Measurements from ENCODE around the gene ACIN1. TPM values are rescaled to one million over a fixed set of nuclear protein-coding genes. Genes with fewer than 3 reads are reported as not detected.

The ACIN1 gene
- total and polyA plus RNA-seq, 10 of the 15 experiments (the other 5 are each of a cell fraction or from before 2014, with no cell fraction given): 4.3 to 148 (median 93.4) TPM

GRCh38 chr14:23120541-23121251 lies 25.8 kb upstream of the ACIN1 start (continued):
- TF ChIP-seq, protein P1, sequence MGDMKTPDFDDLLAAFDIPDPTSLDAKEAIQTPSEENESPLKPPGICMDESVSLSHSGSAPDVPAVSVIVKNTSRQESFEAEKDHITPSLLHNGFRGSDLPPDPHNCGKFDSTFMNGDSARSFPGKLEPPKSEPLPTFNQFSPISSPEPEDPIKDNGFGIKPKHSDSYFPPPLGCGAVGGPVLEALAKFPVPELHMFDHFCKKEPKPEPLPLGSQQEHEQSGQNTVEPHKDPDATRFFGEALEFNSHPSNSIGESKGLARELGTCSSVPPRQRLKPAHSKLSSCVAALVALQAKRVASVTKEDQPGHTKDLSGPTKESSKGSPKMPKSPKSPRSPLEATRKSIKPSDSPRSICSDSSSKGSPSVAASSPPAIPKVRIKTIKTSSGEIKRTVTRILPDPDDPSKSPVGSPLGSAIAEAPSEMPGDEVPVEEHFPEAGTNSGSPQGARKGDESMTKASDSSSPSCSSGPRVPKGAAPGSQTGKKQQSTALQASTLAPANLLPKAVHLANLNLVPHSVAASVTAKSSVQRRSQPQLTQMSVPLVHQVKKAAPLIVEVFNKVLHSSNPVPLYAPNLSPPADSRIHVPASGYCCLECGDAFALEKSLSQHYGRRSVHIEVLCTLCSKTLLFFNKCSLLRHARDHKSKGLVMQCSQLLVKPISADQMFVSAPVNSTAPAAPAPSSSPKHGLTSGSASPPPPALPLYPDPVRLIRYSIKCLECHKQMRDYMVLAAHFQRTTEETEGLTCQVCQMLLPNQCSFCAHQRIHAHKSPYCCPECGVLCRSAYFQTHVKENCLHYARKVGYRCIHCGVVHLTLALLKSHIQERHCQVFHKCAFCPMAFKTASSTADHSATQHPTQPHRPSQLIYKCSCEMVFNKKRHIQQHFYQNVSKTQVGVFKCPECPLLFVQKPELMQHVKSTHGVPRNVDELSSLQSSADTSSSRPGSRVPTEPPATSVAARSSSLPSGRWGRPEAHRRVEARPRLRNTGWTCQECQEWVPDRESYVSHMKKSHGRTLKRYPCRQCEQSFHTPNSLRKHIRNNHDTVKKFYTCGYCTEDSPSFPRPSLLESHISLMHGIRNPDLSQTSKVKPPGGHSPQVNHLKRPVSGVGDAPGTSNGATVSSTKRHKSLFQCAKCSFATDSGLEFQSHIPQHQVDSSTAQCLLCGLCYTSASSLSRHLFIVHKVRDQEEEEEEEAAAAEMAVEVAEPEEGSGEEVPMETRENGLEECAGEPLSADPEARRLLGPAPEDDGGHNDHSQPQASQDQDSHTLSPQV (IDR thresholded peaks at IDR 0.05): peak; percentile 88
- TF ChIP-seq ZNF207 (IDR thresholded peaks at IDR 0.05; ENCODE audit: borderline replicate concordance) (peak; percentile 84; the same call in 1 of the 2 replicates), ZSCAN29 (IDR thresholded peaks at IDR 0.05) (no peak), CREM (IDR thresholded peaks at IDR 0.05; ENCODE audit: low read depth) (peak; percentile 21; the same call in 1 of the 2 replicates), PAX5 (IDR thresholded peaks at IDR 0.05; ENCODE audit: borderline replicate concordance, low read depth, low read length) (no peak), PBX3 (IDR thresholded peaks at IDR 0.05; ENCODE audit: insufficient replicate concordance, low read depth, low read length) (no peak), BHLHE40 (IDR thresholded peaks at IDR 0.05; ENCODE audit: borderline replicate concordance in 1 of 2, low read depth in 2 of 2, low read length in 1 of 2) (0 out of 4 replicates have a peak, but pooled peaks of 1 of the 2 experiments have one; percentile 16), RAD21 (IDR thresholded peaks at IDR 0.05; ENCODE audit: insufficient read depth, low read depth, low read length) (peak; percentile 93), CUX1 (IDR thresholded peaks at IDR 0.05; ENCODE audit: insufficient replicate concordance, low read depth, low read length) (no peak), POU2F2 (IDR thresholded peaks at IDR 0.05; ENCODE audit: borderline replicate concordance, low read depth, low read length) (peak; percentile 49; the same call in 1 of the 3 replicates), TCF12 (IDR thresholded peaks at IDR 0.05; ENCODE audit: low read depth, low read length) (0 out of 2 replicates have a peak, but pooled peaks have one; percentile 14), HCFC1 (IDR thresholded peaks at IDR 0.05; ENCODE audit: low read length) (0 out of 2 replicates have a peak, but pooled peaks have one; percentile 23), ATF3 (IDR thresholded peaks at IDR 0.05; ENCODE audit: borderline replicate concordance, extremely low read depth, low read depth, low read length) (peak; percentile 30; the same call in 1 of the 2 replicates), SMC3 (IDR thresholded peaks at IDR 0.05; ENCODE audit: borderline replicate concordance, low read length) (peak; percentile 99), YY1 (IDR thresholded peaks at IDR 0.05; ENCODE audit: low read depth, low read length) (peak; percentile 86), RELA (IDR thresholded peaks at IDR 0.05; ENCODE audit: borderline replicate concordance, partially characterized antibody) (peak; percentile 56), TCF3 (IDR thresholded peaks at IDR 0.05; ENCODE audit: borderline replicate concordance, insufficient read depth, low read depth, low read length) (0 out of 2 replicates have a peak, but pooled peaks have one; percentile 27), RUNX3 (IDR thresholded peaks at IDR 0.05; ENCODE audit: low read length) (peak; percentile 80)

All from GM12878 (cell line).